A549 (cell line): ENCODE results near the gene CDH4.

Experiments used
- JUN ChIP-seq, 2 experiments: fragments of >200 bp; sonication (Bioruptor Twin); formaldehyde crosslinking; IDR thresholded peaks; 2 replicates in 1 of 2; 3 replicates in 1 of 2; pipeline ENCODE4 v1.6.1; 2016 to 2017
- JUNB ChIP-seq: fragments of >200 bp; sonication (Bioruptor Twin); formaldehyde crosslinking; IDR thresholded peaks from 2 replicates; pipeline ENCODE4 v1.6.1; 2016
- POLR2A ChIP-seq: IDR thresholded peaks from 2 replicates; pipeline ENCODE4 v1.6.1; 2012; ENCODE audit warnings: mild to moderate bottlenecking, low read length
- TF ChIP-seq, protein P1 (sequence below): fragments of >200 bp; sonication (Bioruptor Twin); formaldehyde crosslinking; IDR thresholded peaks from 3 replicates; pipeline ENCODE4 v1.5.1; 2016
- TF ChIP-seq, protein P2 (sequence below): fragments of 200-600 bp; sonication (generic); IDR thresholded peaks from 2 replicates; pipeline ENCODE4 v1.6.1; 2016; ENCODE audit warnings: antibody characterized with exemption, mild to moderate bottlenecking, moderate library complexity

DNA sequence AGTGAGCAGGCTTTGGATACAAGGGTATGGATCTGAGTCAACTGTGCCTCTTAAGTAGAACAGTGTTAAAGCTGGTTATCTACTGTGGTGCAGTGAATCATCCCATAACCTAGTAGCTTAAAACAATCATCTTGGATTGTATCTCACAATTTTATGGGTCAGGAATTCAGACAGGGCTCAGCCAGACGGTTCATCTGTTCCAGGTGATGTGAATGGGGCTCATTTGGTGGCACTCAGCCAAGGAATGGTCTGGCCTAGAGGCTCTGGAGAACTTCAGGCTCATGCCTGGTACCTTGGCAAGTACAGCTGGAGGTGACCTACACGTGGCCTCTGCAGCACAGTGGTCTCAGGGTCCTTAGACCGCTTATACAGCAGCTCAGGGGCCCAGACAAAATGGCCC, 11.2 kb upstream of the CDH4 start:
- TF ChIP-seq, protein P1, sequence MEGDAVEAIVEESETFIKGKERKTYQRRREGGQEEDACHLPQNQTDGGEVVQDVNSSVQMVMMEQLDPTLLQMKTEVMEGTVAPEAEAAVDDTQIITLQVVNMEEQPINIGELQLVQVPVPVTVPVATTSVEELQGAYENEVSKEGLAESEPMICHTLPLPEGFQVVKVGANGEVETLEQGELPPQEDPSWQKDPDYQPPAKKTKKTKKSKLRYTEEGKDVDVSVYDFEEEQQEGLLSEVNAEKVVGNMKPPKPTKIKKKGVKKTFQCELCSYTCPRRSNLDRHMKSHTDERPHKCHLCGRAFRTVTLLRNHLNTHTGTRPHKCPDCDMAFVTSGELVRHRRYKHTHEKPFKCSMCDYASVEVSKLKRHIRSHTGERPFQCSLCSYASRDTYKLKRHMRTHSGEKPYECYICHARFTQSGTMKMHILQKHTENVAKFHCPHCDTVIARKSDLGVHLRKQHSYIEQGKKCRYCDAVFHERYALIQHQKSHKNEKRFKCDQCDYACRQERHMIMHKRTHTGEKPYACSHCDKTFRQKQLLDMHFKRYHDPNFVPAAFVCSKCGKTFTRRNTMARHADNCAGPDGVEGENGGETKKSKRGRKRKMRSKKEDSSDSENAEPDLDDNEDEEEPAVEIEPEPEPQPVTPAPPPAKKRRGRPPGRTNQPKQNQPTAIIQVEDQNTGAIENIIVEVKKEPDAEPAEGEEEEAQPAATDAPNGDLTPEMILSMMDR: no peak
- TF ChIP-seq, protein P2, sequence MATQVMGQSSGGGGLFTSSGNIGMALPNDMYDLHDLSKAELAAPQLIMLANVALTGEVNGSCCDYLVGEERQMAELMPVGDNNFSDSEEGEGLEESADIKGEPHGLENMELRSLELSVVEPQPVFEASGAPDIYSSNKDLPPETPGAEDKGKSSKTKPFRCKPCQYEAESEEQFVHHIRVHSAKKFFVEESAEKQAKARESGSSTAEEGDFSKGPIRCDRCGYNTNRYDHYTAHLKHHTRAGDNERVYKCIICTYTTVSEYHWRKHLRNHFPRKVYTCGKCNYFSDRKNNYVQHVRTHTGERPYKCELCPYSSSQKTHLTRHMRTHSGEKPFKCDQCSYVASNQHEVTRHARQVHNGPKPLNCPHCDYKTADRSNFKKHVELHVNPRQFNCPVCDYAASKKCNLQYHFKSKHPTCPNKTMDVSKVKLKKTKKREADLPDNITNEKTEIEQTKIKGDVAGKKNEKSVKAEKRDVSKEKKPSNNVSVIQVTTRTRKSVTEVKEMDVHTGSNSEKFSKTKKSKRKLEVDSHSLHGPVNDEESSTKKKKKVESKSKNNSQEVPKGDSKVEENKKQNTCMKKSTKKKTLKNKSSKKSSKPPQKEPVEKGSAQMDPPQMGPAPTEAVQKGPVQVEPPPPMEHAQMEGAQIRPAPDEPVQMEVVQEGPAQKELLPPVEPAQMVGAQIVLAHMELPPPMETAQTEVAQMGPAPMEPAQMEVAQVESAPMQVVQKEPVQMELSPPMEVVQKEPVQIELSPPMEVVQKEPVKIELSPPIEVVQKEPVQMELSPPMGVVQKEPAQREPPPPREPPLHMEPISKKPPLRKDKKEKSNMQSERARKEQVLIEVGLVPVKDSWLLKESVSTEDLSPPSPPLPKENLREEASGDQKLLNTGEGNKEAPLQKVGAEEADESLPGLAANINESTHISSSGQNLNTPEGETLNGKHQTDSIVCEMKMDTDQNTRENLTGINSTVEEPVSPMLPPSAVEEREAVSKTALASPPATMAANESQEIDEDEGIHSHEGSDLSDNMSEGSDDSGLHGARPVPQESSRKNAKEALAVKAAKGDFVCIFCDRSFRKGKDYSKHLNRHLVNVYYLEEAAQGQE: no peak
- no peak for TF ChIP-seq JUNB
- no peak for TF ChIP-seq JUN (IDR thresholded peaks at IDR 0.05)
- no peak for TF ChIP-seq POLR2A
